Dedifferentiated amniotic fluid mesenchymal stem cell (primary cell): ENCODE data around the gene HTRA2.
"Not testable (repeated sequence)": the region's sequence is repeated elsewhere in the genome, so short reads cannot be mapped to it uniquely, and the experiment has no call there.

Experiments used
- DNase-seq: peaks from one replicate; pipeline ENCODE4 v3.0.0-alpha.2; 2016; ENCODE audit errors: extremely low spot score

The HTRA2 gene

DNA sequence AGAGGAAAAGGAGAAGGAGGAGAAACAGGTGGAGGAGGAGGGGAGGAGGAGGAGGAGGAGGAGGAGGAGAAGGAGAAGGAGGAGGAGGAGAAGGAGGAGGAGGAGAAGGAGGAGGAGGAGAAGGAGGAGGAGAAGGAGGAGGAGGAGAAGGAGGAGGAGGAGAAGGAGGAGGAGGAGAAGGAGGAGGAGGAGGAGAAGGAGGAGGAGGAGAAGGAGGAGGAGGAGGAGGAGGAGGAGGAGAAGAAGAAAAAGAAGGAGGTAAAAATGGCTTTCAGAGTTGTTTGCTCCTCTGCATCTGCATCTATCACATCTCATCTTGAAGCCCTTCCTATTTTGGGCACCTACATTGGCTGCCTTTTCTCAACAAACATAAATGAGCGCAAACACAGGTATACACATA lies 31.3 kb downstream of the HTRA2 start:
- DNase-seq, result not testable (repeated sequence)

GRCh38 chr2:74562126-74562775 lies 32.5 kb downstream of the HTRA2 start:
- DNase-seq, result no peak

DNA sequence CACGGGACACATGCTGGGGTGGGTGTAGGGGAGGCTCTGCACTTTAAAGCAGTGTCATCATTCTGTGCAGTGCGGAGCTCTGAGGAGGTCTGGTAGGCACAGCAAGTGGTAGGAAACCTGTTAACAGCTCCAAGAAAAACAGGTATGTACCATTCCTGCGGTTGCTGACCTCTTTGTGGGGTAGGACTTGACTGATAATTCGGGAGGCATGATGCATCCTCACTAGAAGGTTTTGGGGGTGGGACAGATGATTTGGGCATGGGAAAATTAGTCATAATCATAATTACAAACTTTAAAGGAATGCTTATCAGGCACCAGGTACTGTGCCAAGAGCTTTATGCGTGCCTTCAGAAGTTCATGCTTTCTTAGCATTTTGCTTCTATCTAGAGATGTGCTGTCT lies 34.5 kb downstream of the HTRA2 start:
- no peak for DNase-seq

GRCh38 chr2:74566076-74566753 lies 36.5 kb downstream of the HTRA2 start:
- no peak for DNase-seq

DNA sequence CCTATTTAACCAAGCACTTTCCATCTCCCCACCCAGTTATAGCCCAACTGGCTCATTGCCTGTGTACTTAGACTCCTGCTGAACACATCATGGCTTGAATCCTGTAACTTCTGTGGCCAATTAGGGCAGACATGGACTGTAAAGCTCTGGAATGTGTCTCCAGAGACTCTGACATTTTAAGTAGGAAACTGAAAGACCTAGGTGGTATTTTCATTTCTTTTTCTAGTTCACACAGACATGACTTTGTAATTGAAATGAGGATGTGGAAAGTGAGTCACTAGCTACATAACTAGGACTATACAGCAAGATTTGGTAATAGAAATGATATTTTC lies 37.0 kb downstream of the HTRA2 start:
- DNase-seq, result peak; percentile 92

DNA sequence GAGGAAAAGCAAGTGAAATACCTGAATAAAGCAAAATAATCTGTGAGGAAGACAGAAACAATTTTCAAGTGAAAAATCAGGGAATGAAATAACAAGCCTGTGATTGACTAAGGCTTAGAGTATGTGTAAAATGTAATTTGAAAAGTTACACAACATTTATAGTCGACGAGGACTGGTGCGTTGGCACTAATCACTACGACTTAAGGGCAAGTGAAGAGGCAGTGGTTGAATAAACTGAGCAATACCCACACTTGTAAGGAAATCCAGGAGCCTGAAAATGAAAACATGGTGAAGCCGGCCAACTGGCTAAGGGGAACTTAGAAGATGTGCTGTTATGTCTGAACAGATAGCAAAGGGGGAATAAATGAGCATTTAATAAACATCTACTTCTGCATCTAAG lies 38.1 kb downstream of the HTRA2 start:
- peak; percentile 80 for DNase-seq

- no peak for DNase-seq
Observed at GRCh38 chr2:74569686-74570085, 40.0 kb downstream of the HTRA2 start.

- DNase-seq, result no peak
Observed at GRCh38 chr2:74571058-74571457, 41.3 kb downstream of the HTRA2 start.

DNA sequence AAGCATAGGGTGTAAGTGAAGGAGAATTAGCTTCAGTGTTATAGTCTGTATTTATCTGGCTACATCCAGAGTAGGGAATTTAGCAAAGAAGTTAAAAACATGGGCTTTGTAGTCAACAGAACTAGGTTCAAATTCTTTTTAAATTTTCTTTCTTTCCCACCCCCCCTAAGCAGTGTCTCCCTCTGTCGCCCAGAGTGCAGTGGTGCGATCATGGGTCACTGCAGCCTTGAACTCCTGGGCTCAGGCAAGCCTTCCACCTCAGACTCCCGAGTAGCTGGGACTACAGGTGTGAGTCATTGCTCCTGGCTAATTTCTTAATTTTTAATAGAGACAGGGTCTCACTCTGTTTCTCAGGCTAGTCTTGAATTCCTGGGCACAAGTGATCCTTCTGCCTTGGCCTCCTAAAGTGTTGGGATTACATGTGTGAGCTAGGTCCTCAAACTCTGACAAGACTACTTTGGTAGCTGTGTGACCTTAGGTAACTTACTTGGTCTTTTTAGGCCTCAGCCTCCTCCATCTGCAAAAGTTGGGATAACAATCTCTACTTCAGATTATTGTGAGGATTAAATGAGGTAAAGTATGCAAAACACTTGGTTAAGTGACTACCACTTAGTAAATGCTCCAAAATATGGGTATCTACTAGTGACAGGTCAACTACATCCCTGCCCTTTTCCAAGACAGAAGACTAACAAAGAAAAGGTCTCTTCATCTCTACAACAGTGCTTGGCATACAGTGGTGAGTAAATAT lies 42.6 kb downstream of the HTRA2 start:
- DNase-seq, result no peak

DNA sequence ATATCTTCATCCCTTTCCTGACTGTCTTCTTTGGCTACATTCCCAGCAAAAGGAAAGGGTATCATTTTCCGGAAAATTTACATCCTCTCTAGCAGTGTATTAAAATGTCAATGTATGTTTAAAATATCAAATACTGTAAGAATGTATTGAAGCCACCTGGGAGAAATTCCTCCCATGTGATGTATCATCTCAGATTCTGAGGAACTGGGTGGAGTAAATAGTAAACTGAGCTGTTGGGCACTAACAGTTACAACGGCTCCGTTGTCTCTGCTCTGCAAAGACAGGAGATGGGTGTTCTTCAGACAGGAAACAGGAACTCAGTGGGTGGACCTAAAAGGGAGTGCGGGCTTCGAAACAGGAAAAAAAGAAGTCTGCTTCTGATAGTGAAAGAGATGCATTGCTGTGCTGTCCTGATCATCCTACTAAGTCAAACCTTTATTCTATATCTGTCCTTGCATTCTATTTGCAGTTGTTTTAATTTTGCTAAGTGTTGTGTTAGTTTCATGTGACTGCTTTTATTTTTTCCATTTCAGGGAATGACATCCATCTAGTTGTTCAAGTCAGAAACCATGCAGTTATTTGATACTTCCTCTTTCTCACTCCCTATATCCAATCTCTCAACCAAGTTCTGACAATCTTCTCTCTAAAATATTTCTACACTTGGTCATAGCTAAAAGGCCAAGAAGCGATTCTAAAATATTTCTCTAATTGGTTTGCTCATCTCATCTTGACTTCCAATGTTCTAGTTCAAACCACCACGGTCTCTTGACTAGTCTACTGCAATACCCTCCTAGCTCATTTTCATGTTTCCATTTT lies 44.2 kb downstream of the HTRA2 start:
- DNase-seq, result peak; percentile 39

GRCh38 chr2:74575320-74575719 lies 45.6 kb downstream of the HTRA2 start:
- DNase-seq, result no peak

DNA sequence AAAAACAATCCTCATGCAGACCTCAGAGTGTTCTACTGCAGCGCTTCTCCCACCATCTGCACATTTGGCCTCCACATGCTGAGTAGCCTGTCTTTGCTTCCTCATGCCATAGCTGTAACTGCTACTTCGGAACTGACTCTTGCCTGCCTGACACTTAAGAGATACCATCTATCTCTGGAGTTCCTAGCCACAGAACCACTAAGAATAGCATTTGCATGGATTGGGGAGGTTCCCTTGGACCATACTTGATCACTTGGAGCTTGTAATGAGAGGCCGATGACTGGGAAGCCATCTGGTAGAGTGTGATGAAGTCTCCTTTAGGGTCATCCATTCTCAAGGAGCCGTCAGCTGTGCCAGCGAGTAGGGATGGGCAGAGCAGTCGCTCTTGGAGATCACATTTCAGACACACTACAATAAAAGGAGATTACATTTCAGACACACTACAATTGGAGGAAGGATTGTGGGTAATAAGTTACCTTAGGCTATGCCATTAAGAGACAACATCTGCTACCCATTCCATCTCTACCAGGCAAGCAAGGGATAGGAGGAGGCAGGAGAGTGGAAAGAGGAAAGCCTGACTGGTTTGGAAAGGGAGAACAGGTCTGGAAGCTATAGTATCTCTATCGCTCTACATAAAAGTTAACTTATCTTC lies 46.6 kb downstream of the HTRA2 start:
- DNase-seq, result no peak

DNA sequence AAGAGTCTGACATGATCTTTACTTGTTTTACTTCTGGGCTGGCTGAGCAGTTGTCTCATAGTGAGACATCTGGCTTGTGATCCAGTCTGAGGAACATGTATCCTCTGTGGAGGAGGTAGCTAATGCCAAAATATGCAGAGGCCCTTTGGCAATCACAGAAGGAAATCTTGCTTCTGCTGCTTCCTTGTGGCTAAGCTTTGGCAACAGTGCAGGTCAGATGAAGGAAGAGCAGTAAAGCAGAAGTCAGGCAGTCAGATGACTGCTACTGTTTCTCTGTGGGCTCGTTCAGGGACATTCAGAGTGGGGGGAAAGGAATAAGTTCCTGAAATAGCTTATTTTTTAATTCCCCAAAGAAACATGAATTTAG lies 47.1 kb downstream of the HTRA2 start:
- DNase-seq, result peak; percentile 77

- DNase-seq, result no peak
Observed at GRCh38 chr2:74577448-74577847, 47.7 kb downstream of the HTRA2 start.

DNA sequence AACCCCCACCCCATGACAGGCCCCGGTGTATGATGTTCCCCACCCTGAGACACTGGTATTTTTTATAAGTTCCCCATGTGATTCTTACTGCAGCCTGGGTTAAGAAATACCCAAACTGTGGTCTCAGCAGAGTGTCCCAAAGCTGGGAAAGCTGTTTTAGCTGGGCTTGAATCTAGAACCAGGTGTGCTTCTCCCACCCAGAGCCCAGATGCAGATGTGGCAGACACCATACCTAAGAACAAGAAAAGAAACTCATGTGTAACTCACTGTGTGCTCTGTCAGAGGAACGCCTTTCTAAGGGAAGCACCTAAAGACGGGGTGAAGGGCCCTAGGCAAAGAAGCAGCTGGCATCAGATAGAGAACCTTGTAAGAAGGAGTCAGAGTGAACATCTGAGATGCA lies 48.7 kb downstream of the HTRA2 start:
- no peak for DNase-seq

DNA sequence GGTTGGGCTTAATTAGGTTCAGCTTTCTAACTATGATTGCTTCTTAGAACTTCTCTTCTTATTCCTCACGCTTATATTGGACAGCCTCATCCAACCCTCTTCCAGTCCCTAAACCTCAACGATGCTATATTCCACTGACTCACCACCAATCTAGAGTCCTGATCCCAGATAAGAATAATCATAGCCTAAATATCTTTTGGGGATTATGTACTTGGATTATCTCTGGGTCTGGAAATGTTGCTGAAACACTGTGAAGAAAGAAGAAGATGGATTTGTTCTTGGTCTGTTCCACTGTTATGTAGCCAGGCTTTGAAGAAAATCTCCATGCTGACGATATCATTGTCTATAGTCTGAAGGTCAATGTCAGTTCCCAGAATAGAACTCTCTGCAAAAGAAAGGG lies 51.7 kb downstream of the HTRA2 start:
- DNase-seq, result no peak

DNA sequence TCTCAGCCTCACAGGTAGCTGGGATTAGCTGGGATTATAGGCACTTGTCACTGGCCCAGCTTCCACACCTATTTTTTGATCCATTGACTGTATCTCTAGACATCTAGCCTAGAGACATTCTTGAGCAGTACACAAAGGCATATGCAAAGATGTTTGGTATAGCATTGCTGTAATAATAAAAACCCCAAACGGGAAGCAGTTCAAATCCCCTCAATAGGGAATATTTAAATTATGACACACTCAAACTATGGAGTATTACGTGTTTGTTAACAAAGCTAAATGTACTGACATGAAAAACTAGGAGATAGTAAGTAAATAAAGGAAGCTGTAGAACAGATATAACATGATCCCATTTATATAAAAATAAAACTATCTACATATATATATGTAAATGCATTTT lies 52.5 kb downstream of the HTRA2 start:
- DNase-seq, result no peak
